Activated CD4-positive, alpha-beta T cell treated with anti-CD3 and anti-CD28 coated beads, Interleukin-2, amount 50 U/mL, for 1 hour (primary cell): ENCODE measurements around the gene ANO9.
"Not testable (repeated sequence)": the region's sequence is repeated elsewhere in the genome, so short reads cannot be mapped to it uniquely, and the experiment has no call there.

Experiments used
- DNase-seq: peaks from one replicate; pipeline ENCODE4 v3.0.0-alpha.2; 2020

The ANO9 gene

GRCh38 chr11:471468-472145 is 29.8 kb upstream of the ANO9 start:
- no peak for DNase-seq

- no peak for DNase-seq
Observed at GRCh38 chr11:469684-470560, 28.1 kb upstream of the ANO9 start.

- DNase-seq = not testable (repeated sequence)
Observed at GRCh38 chr11:469026-469683, 27.3 kb upstream of the ANO9 start.

- DNase-seq = no peak
Observed at GRCh38 chr11:468493-468892, 26.7 kb upstream of the ANO9 start.

GRCh38 chr11:468036-468435 is 26.2 kb upstream of the ANO9 start:
- DNase-seq = no peak

- DNase-seq = no peak
Observed at GRCh38 chr11:465896-466530, 24.2 kb upstream of the ANO9 start.

GRCh38 chr11:464316-464715 is 22.5 kb upstream of the ANO9 start:
- DNase-seq = no peak

GRCh38 chr11:462107-462890 is 20.5 kb upstream of the ANO9 start:
- DNase-seq = no peak

- DNase-seq = no peak
Observed at GRCh38 chr11:461626-462025, 19.8 kb upstream of the ANO9 start.

- no peak for DNase-seq
Observed at GRCh38 chr11:460331-461199, 18.8 kb upstream of the ANO9 start.

- no peak for DNase-seq
Observed at GRCh38 chr11:459511-460220, 17.9 kb upstream of the ANO9 start.

GRCh38 chr11:457111-457760 is 15.4 kb upstream of the ANO9 start:
- no peak for DNase-seq

GRCh38 chr11:456533-456932 is 14.7 kb upstream of the ANO9 start:
- DNase-seq = peak; percentile 27

GRCh38 chr11:455566-456147 is 13.8 kb upstream of the ANO9 start:
- no peak for DNase-seq

GRCh38 chr11:454801-455565 is 13.2 kb upstream of the ANO9 start:
- DNase-seq = no peak

- DNase-seq = no peak
Observed at GRCh38 chr11:454043-454442, 12.2 kb upstream of the ANO9 start.

- no peak for DNase-seq
Observed at GRCh38 chr11:453564-453963, 11.8 kb upstream of the ANO9 start.

GRCh38 chr11:452916-453527 is 11.2 kb upstream of the ANO9 start:
- DNase-seq = no peak
